GM10266 (cell line): ENCODE results near the gene NGEF.

ENCODE experiments used
- DNase-seq: peaks from one replicate; pipeline ENCODE4 v3.0.0; 2012; ENCODE audit errors: extremely low spot score
- TF ChIP-seq, protein P1 (sequence below): IDR thresholded peaks from 2 replicates; pipeline ENCODE4 v1.5.1; 2012; ENCODE audit warnings: mild to moderate bottlenecking, low read depth; ENCODE audit not compliant: control insufficient read depth, insufficient read depth; ENCODE audit errors: missing control alignments

The NGEF gene

DNA sequence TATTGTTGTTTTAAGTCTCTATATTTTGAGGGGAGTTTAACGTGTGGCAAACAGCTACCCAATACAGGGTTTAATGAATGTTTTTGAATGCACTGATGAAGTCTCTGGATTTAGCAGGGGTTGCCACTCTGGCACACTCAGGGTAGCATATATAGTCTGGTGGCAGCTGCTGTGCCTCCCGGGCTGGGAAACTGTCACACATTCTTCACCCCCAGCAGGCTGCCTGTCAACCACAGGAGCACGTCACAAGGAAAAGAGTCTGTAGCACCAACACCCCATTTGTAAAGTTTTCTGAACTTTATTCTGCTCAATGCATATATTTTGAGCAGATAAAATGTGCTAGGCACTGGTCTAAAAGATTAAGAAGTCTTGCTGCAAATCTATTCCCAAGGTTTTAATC, 39.3 kb downstream of the NGEF start:
- TF ChIP-seq, protein P1, sequence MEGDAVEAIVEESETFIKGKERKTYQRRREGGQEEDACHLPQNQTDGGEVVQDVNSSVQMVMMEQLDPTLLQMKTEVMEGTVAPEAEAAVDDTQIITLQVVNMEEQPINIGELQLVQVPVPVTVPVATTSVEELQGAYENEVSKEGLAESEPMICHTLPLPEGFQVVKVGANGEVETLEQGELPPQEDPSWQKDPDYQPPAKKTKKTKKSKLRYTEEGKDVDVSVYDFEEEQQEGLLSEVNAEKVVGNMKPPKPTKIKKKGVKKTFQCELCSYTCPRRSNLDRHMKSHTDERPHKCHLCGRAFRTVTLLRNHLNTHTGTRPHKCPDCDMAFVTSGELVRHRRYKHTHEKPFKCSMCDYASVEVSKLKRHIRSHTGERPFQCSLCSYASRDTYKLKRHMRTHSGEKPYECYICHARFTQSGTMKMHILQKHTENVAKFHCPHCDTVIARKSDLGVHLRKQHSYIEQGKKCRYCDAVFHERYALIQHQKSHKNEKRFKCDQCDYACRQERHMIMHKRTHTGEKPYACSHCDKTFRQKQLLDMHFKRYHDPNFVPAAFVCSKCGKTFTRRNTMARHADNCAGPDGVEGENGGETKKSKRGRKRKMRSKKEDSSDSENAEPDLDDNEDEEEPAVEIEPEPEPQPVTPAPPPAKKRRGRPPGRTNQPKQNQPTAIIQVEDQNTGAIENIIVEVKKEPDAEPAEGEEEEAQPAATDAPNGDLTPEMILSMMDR: no peak
- DNase-seq: no peak

DNA sequence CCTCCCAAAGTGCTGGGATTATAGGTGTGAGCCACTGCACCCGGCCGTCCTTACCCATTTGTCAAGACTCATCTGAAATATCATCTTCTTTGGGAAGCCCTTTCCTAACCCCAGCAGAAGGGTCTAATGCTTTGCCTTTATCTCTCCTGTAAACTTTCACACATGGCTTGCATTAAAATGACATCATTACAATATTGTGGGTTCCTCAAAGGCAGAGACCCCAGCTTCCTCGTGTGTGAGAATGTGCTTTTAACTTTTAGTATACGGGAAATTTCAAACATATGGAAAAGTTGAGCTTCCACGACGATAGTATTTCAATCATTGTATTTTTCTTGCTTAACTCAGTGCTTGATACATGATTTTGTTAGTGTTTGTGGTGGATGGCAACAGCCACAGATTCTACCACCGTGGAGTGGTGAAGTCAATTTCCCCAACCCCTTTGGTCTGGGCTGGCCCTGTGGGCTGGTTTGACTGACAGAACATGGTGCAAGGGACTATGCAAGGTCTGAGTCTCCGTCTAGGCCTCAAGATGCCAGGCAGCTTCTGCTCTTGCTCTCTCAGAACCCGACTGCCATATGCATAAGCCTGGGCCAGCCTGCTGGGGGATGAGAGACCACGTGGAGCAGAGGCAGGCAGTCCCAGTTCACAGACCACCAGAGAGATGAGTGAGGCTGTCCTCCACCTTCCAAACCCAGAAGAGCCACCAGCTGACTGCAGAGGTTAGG, 39.9 kb downstream of the NGEF start:
- no peak for DNase-seq
- TF ChIP-seq, protein P1: no peak

DNA sequence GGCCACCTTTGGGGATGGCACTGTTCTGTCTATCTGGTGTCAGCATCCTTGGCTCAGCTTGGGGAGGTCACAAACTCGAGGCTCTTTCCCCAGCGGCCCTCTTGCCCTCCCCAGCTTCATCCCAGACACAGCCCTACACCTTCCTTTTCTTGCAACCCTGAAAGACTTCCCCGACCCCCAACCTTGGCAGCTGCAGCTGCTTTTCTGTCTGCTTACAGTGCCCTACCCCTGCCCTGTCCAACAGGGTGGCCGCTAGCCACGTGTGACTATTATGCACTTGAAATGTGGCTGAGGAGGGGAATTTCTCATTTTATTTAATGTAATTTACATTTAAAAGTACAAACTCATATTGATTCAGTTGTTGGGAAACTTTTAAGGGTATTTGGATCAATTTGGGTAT, 41.3 kb downstream of the NGEF start:
- TF ChIP-seq, protein P1: no peak
- DNase-seq: no peak

DNA sequence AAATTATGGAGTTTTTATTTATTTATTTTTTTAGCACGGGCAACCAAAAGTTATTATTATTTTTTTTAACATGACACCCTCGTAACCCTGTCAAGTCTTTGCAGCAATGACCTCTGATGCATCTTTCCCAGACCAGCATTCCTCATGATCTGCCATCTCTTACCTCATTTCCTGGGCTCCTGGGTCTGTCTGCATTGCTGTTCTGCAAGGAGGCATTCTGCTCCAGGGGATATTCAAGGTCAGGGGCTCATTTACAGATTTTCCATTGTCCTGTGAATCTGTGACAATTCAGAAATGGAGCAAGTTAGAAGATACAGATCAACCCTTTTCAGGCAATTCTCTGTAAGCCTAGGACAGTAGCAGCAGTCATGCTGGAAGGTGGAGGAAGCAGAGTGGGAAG, 43.0 kb downstream of the NGEF start:
- TF ChIP-seq, protein P1: no peak
- no peak for DNase-seq

DNA sequence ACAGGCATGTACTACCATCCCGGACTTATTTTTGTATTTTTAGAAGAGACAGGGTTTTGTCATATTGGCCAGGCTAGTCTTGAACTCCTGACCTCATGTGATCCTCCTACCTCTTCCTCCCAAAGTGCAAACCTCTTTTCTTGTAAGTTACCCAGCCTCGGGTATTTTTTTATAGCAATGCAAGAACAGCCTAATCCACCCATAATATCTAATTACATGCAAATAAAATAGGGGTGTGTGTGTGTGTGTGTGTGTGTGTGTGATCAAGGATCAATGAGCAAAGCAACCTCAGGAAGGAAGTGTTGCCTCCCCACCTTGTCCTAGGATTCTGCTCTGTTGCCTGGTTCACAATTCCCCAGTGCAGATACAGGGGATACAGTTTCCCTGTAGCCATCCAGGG, 45.6 kb downstream of the NGEF start:
- TF ChIP-seq, protein P1: no peak
- DNase-seq: no peak

DNA sequence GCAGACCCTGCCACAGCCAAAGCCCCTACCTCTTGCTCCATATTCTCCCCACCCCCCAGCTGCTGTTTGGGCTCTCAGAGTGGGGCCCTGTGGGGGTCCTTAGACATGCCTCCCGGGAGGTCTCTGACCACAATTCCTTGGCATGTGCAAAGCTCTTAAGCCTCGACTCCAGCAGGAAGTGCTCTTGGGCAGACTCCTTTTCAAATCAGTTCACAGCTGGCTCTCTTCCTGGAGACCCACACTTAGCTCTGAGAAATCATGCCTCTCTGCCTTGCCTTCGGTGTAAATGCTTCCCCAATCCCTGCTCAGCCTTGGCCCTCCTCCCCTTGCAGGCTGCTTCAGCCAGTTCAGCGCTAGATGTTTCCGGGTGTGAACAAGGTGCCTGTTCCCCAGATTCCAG, 46.9 kb downstream of the NGEF start:
- TF ChIP-seq, protein P1: no peak
- no peak for DNase-seq

DNA sequence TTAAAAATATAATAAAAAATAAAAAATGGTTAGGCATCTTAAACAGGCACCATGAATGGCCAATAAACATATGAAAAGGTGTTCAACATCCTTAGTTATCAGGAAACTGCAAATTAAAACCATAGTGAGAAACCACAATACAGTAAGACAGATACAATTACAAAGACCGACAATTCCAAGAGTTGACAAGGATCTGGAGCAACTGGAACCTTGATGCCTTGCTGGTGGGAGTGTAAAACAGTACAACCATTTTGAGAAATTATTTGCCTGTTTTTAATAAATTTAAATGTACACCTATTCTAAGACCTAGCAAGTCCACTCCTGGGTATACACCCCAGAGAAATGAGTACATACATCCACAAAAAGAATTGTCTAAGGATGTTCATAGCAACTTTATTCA, 49.1 kb downstream of the NGEF start:
- DNase-seq: no peak
- TF ChIP-seq, protein P1: no peak
